ENCODE data around the gene CAPZB. TPM values are rescaled to one million over a fixed set of nuclear protein-coding genes. Genes with fewer than 3 reads are reported as not detected.
"Not testable (repeated sequence)": the region's sequence is repeated elsewhere in the genome, so short reads cannot be mapped to it uniquely, and the experiment has no call there.

The CAPZB gene
- total RNA-seq, result 160 and 165 TPM in 2 replicates

- DNase-seq, result peak; percentile 93
These were observed at the start of gene CAPZB for GRCh38 chr1:19485362-19486187. Gene CAPZB, minus strand, starts transcription at chr1:19485539. Its CDS starts 101 bp downstream, at chr1:19485438.

GRCh38 chr1:19534281-19534680 is 48.9 kb upstream of the CAPZB start:
- DNase-seq, result no peak

GRCh38 chr1:19533626-19534025 is 48.3 kb upstream of the CAPZB start:
- peak; percentile 19 for DNase-seq

GRCh38 chr1:19532519-19532918 is 47.2 kb upstream of the CAPZB start:
- DNase-seq, result no peak

- no peak for DNase-seq
These were observed 44.3 kb upstream of the CAPZB start for GRCh38 chr1:19529664-19530063.

GRCh38 chr1:19528438-19528837 is 43.1 kb upstream of the CAPZB start:
- DNase-seq, result no peak

GRCh38 chr1:19525607-19526545 is 40.5 kb upstream of the CAPZB start:
- DNase-seq, result no peak

GRCh38 chr1:19524791-19525190 is 39.5 kb upstream of the CAPZB start:
- DNase-seq, result no peak

GRCh38 chr1:19522570-19522969 is 37.2 kb upstream of the CAPZB start:
- DNase-seq, result not testable (repeated sequence)

- no peak for DNase-seq
These were observed 36.1 kb upstream of the CAPZB start for GRCh38 chr1:19521411-19521810.

- no peak for DNase-seq
These were observed 31.7 kb upstream of the CAPZB start for GRCh38 chr1:19517017-19517416.

GRCh38 chr1:19515201-19515600 is 29.9 kb upstream of the CAPZB start:
- no peak for DNase-seq

- DNase-seq, result no peak
These were observed 29.1 kb upstream of the CAPZB start for GRCh38 chr1:19514391-19514831.

GRCh38 chr1:19512545-19512944 is 27.2 kb upstream of the CAPZB start:
- no peak for DNase-seq

- DNase-seq, result no peak
These were observed 25.8 kb upstream of the CAPZB start for GRCh38 chr1:19511116-19511515.

- not testable (repeated sequence) for DNase-seq
These were observed 24.3 kb upstream of the CAPZB start for GRCh38 chr1:19509647-19510046.

GRCh38 chr1:19507516-19507915 is 22.2 kb upstream of the CAPZB start:
- no peak for DNase-seq

- DNase-seq, result no peak
These were observed 20.5 kb upstream of the CAPZB start for GRCh38 chr1:19505693-19506457.

- DNase-seq, result peak; percentile 76
These were observed 19.7 kb upstream of the CAPZB start for GRCh38 chr1:19504796-19505692.

GRCh38 chr1:19502284-19502683 is 16.9 kb upstream of the CAPZB start:
- peak; percentile 85 for DNase-seq

GRCh38 chr1:19499887-19500286 is 14.5 kb upstream of the CAPZB start:
- not testable (repeated sequence) for DNase-seq

Data from dermis blood vessel endothelial cell (primary cell).